IPS DF 4.7 (cell line): ENCODE measurements around the gene RAB40B.
A peak's percentile ranks its signal among the peaks of the same experiment; 100 is the strongest.
"Not testable (repeated sequence)": the region's sequence is repeated elsewhere in the genome, so short reads cannot be mapped to it uniquely, and the experiment has no call there.

ENCODE experiments used
- DNase-seq: peaks from one replicate; pipeline ENCODE4 v3.0.0-alpha.2; 2013; ENCODE audit warnings: low spot score; ENCODE audit errors: extremely low read depth

RAB40B gene, protein sequence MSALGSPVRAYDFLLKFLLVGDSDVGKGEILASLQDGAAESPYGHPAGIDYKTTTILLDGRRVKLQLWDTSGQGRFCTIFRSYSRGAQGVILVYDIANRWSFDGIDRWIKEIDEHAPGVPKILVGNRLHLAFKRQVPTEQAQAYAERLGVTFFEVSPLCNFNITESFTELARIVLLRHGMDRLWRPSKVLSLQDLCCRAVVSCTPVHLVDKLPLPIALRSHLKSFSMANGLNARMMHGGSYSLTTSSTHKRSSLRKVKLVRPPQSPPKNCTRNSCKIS

DNA sequence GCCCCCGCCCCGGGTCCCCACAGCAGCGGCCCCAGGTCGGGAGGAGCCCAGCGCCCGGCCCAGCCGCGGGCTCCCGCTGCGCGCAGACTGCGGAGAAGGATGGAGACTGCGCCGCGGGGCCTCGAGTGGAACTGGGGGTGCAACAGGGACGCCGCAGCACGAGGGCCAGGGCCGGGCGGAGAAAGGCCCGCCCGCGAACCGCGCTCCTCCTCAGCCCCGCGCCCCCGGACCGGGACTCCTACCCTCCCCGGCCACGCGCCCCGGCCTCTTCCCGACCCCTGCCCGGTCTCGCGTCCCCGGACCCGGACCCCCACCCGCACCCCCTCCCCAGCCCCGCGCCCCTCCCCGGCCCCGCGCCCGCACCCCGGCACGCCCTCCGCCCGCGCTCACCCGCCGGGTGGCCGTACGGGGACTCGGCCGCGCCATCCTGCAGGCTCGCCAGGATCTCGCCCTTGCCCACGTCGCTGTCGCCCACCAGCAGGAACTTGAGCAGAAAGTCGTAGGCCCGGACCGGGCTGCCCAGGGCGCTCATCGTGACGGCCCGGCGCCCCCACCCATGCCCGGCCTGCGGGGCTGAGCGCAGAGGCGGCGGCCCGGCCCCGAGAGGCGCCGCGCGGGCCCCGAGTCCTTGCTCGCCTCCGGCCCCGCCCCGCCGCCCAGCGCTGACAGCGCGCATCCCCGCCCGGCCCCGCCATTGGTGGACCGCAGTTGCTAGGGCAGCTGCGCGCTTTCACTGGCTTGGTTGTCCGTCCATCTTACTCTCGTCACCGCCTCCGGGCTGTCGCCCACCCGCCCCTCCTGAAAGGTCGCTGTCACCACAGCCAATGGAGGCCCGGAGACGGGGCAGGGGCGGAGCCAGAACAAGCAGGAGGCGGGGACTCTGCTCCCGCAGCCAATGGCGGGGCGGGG lies at the start of gene RAB40B:
Gene RAB40B, minus strand, starts transcription at position 634 of the 909 bp plus-strand sequence. Its CDS starts 102 bp downstream, at position 532.
- peak; percentile 86 for DNase-seq

DNA sequence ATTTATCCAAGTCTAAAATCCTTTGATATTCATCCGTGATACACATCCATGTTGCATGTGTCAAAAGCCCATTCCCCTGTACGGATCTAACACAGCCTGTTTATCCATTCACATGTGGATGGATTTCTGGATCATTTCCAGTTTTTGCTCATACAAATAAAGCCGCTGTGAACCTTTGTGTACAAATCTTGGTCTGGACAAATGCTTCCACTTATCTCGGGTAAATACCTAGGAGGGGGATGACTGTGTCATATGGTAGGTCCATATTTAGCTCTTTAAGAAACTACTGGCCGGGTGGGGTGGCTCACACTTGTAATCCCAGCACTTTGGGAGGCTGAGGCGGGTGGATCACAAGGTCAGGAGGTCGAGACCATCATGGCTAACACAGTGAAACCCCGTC lies 47.0 kb upstream of the RAB40B start:
- DNase-seq, result no peak

DNA sequence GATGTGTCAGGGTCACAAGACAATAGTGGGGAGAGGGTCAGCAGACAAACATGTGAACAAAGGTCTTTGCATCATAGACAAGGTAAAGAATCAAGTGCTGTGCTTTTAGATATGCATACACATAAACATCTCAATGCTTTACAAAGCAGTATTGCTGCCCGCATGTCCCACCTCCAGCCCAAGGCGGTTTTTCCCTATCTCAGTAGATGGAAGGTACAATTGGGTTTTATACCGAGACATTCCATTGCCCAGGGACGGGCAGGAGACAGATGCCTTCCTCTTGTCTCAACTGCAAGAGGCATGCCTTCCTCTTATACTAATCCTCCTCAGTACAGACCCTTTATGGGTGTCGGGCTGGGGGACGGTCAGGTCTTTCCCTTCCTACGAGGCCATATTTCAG lies 46.2 kb upstream of the RAB40B start:
- DNase-seq, result not testable (repeated sequence)

DNA sequence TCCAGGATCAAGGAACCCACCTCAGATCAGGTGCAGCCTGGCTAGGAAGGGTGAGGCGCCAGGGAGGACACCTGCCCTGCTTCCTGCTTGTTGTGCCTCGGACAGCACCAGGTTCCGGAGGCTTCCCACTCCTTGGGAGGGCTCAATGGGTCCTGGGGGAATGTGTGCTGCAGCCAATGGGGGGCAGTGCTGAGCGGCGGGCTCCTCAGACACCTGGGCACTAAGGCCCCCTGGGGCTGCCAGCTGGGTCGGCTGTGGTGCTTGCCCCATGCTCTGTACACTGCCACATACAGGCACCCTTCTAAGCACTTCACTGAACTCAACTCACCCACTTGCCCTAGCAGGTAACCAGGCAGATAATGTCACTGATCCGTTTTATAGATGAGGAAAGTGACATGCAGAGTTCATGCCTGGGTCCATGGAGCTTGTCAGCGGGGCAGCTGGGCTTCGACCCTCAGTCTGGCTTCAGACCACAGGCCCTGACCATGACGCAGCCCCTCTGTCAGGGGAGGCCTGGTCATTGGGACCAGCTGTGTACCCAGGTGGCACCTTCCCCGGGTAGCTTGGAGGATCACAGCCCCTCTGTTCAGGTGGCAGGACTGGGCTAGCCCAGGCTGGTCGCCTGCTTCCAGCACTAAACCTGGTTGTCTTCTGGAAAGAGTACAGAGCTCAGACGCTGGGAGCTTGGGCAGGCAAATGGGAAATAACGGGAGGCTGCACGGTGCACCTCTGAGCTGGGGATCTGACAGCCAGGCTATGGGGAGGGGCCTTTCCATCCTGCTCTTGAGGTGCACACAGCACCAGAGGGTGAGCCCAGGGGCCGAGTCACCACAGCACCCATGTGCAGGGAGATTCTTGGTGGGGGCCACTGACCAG lies 45.1 kb upstream of the RAB40B start:
- no peak for DNase-seq

DNA sequence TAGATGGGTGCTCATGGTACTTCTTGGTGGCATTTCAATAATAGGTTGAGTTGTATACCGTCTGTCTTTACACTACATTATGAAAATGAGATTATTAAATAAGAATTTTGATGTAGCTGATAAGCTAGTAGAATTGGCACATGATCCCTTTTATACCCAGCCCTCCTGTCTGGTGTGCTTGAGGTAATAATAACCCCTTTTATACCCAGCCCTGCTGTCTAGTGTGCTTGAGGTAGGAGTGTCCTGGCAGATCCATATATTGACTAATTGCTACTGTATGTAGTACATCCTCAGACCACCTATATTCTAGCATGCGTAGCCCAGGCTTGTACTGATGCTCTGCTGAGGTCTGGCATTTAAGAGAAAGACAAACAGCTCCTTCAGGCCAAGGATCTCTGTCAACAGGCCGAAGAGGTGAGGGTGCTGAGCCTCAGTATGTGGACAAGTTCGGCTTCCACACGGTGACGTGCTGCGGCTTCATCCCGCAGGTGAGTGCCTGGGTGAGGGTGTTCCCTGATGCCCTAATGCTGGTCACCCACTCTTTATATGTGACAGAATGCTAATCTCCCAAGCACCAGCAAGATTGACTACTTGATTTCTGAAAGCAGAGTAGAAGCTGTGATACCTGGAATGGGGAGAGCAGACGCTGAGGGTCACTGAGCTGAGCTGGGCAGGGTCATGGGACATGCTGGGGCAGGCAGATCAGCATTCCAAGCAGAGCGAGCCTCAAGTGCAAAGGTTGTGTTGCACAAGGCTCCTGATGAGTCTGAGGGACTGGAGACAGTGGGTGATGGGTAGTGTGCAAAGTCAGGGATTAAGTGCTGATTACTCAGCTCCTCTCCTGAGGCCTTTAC lies 42.6 kb upstream of the RAB40B start:
- no peak for DNase-seq

DNA sequence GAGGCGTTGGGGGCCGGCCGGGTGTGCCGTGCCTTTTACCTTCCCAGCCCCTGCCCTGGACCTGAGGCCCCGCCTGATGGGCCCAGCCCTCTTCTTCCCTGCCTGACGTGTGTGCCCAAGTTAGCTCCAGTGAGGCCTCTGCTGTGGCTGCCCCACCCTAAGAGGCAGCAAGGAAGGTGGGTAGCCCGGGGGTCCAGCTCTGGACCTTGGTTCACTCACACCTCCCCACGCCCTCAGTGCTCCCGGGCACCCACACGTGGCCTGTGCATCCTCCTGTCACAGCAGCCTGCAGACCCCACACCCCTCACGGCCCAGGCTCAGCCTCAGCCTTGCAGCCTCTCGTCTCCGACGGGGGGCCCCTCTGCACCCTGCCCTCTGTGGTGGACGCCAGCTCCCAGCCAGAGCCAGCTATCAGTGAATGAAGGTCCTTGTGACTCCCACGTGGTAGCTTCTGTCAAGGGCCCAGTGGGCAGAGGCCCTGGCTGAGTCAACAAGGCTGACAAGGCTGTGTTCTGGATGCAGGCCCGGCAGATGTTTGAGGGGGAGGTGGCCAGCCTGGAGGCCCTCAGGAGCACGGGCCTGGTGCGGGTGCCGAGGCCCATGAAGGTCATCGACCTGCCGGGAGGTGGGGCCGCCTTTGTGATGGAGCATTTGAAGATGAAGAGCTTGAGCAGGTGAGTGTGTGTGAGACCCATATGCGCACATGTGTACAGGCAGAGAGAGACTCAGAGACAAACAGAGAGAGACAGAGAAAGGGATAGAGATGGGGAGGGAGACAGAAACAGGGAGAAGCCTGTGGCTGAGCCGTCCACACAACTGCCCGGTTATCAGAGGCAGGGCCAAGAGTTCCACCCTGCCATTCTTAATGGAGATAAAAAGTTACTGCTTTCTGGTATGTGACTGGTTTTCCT lies 39.7 kb upstream of the RAB40B start:
- DNase-seq, result no peak

DNA sequence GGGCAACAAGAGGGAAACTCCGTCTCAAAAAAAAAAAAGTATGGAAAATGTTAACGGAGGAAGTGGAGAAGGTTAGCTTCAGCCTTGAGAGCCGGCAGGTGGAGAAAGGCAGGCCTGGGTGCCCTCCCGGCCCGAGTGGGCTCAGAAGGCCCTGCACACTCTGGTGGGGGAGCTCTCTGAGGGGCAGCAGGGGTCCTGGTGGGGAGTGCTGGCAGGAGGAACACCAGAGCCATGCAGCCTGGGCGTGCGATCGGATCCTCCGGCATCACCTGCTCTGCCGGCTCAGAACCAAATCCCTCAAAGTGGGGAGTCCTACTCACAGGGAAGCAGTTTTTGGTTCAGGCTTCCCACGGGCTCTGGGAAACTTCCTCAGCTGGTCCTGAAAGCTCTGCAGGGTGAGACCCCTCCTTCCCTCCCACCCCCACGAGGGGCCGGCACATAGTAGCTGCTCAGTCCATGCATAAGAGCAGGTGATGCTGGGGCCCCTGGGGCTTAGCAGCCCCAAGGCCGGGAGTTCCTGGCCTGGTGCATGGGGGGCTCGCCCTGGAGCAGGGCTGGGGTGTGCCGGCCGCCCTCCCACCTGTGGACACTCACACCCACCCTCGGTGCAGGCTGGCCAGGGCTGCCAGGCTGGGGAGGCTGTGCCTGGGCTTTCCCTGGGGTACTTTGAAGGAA lies 38.1 kb upstream of the RAB40B start:
- DNase-seq, result no peak

DNA sequence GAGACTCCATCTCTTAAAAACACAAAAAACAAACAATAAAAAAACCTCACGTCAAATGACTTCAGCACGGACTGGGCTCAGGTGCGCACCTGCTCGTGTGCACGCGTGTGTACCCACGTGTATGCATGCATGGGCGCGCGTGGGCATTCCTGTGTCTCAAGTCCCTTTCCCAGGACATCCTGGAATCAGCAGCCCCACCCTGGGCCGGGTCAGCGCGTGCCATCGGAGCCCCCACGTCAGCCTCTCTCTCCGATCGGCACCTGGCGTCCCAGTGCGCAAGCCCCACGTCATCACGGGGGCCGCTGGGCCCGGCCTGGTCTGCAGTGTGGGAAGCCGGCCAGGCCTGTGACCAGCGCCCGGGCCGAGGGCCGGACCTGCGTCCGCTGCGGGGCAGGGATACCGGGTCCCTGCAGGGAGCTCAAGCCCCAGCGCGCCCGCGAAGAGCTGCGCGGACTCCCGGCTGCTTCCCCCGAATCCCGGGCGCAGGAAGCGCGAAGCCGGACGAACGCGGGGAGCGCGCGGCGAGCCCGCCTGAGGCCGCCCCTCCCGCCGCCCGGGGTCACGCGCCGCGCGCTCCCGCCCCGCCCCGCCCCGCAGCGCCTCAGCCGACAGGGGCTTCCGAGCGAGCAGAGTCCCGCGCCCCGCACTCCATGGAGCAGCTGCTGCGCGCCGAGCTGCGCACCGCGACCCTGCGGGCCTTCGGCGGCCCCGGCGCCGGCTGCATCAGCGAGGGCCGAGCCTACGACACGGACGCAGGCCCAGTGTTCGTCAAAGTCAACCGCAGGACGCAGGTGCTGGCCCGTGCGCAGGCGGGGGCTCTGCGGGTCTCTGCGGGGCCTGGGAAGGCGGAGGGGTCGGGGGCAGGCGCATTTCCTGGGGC lies 36.7 kb upstream of the RAB40B start, which contains the start of gene FN3K:
Gene FN3K, plus strand, starts transcription at position 629 of the 880 bp plus-strand sequence. Its CDS starts 22 bp downstream, at position 651.
- DNase-seq, result no peak

DNA sequence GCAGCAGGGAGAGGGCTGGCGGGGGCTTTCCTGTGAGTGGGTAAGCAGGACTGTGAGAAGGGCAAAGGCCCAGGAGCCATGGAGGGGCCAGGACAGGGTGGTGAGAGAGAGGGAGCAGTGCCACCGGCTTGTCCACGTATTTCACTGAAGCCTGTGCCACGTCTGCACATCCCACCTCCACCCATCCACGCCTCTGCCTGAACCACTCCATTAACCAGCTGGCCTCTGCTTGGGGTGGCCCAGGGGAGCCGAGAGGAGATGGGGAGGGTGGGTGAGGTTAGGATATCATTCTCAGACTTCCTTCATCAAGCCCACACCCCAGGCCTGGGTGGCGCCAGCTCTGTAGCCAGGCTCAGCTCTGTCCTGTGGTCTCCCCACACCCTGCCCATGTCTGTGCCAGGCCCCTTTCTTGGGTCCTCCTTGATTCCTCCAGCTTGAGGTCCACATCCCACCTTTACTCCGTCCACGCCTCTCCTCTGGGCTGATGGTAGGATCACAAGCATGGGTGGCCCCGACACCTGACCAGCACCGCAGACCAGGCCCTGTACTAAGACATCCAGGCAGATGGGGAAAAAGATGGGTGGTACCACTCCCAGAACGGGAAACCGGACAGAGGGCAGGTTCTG lies 33.7 kb upstream of the RAB40B start:
- no peak for DNase-seq

DNA sequence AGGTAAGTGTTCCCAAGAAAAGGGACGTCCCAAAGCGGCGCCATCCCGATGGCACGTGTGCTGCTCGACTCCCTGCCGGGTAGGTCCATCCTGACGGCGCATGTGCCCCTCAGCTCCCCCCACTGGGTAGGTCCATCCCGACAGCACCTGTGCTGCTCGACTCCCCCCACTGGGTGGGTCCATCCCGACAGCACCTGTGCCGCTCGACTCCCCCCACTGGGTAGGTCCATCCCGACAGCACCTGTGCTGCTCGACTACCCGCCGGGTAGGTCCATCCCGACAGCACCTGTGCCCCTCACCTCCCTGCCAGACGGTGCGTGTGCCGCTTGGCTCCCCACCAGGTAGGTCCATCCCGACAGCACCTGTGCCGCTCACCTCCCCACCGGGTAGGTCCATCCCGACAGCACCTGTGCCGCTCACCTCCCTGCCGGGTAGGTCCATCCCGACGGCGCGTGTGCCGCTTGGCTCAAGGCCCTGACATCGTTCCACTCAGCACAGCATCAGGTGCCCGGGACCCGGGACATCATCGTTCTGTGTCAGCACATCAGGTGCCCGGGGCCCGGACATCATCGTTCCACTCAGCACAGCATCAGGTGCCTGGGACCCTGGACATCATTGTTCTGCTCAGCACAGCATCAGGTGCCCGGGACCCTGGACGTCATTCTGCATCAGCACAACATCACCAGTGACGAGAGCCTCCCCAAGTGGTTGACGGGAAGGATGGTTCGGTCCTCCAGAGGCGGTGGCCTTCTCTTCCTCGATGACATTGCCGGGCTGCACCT lies 31.2 kb upstream of the RAB40B start:
- no peak for DNase-seq

DNA sequence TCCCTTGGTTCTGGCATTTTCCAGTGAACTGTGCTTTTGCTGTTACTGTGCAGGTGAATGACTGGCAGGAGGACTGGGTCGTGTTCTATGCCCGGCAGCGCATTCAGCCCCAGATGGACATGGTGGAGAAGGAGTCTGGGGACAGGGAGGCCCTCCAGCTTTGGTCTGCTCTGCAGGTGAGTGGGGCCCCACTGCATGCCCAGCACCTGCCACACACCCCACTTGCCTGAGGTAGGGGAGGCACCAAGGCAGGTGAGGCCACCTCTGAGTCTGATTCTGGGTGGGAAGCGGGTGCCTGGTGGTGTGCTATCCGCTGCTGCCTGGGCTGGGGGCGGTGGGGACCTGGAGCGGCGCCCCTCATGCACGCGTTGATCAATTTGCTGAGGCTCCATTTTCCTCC lies 27.9 kb upstream of the RAB40B start:
- no peak for DNase-seq

DNA sequence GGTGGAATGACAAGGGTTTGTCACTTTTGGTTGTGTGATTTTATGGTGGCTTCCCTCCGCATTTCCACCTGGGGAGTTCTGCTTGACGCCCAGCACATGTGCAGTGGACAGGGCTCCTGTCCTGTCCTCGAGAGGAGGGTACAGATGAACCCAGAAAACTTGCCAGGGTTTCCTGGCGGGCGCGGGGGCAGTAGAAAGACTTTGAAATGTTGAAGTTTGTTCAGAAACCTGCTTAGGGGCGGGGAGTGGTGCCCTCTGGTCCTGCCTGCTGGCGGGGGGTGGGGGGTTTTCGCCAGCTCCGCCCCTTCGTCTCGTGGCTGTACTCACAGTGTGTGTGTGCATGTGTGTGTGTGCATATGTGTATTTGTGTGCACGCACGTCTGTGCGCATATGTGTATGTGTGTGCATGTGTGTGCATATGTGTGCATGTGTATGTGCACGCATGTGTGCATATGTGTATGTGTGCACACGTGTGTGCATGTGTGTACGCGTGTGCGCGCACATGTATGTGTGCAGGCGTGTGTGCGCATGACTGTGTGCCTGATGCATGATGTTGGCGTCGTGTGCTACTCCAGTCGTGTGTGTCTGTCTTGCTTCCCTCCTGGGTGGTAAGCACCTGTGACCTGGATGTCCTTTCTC lies 24.8 kb upstream of the RAB40B start:
- no peak for DNase-seq

DNA sequence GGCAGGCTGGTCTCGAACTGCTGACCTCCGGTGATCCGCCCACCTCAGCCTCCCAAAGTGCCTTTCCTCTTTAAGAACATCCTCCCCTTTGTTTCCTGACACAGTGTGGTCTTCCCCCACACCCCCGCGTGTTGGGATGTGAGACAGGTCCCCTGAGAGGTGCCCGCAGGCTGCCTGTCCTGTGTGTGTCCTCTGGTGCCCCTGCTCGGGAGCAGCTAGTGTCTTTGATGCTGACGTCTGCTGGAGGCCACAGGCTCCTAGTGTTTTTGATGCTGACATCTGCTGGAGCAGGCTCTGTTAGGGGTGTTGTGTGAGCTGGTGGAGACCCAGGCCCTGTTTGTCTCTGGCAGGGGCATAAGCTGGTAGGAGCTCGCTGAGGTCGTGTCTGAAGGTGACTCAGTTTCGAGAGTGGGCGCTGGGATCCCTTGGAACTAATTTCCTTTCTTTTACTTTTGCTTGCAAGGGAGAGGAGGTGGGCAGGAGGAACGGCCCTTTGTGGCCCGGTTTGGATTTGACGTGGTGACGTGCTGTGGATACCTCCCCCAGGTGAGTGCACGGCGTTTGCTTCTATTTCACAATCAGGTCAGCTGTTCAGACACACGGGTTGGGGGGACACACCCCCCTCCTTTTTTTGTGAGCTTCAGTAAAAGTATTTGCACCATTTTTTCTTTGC lies 24.0 kb upstream of the RAB40B start:
- DNase-seq, result no peak

DNA sequence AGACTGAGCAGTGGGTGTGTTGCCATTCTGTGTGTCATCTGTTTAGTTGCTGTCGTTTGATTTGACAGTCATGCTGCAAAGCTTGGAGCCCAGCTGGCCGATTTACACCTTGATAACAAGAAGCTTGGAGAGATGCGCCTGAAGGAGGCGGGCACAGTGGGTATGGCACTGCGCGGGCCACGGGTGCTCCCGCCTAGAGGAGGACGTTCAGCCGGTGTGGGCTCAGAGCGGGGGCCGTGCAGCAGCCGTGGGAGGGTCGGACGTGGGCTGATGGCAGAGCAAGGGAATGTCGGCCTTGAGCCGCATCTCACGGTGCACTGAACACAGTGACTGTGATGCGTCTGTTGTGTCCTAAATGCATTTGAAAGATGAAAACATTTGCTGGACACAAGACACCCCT lies 21.7 kb upstream of the RAB40B start:
- DNase-seq, result no peak

DNA sequence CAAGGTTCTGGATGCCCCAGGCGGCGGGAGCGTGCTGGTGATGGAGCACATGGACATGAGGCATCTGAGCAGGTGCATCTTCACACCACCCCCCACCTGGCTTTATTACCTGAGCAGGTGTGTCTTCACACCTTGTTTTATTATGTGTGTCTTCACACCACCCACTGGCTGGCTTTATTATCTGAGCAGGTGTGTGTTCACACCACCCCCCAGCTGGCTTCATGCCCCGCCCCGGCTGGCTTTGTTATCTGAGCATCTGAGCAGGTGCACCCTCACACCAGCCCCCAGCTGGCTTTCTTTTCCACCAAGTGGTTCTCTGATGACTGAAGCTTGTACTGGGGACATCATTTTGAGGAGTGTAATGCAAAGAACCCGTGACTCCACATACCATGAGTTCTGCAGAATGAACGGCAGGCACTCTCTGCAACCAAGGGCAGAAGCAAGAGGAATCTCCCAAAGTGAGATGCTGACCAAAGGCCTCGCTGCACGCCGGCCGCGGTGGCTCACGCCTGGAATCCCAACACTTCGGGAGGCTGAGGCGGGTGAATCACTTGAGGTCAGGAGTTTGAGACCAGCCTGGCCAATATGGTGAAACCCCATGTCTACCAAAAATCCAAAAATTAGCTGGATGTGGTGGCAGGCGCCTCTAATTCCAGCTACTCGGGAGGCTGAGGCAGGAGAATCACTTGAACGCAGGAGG lies 20.6 kb upstream of the RAB40B start:
- no peak for DNase-seq
